ENCODE measurements around the gene CHMP1B. TPM values are rescaled to one million over a fixed set of nuclear protein-coding genes. Genes with fewer than 3 reads are reported as not detected.

The CHMP1B gene
- total and polyA plus RNA-seq, 9 of the 15 experiments (the other 6 are each of a cell fraction or from before 2014, with no cell fraction given) = 12.3 to 29.9 (median 19.0) TPM

Other genes starting within 250 kb of the CHMP1B start
- not detected in 2 replicates for gene SLC35G4, start 241.8 kb upstream of the CHMP1B start, total RNA-seq (2014; rRNA removed)
- not detected in 2 replicates for gene SLC35G4, start 241.8 kb upstream of the CHMP1B start, total RNA-seq (2014; rRNA removed; fragmentation: Illumina TruSeq; extraction: Trizol)
- not detected in 2 replicates for gene SLC35G4, start 241.8 kb upstream of the CHMP1B start, total RNA-seq (2015; rRNA removed; fragmentation: Illumina TruSeq; extraction: Trizol)
- gene SLC35G4, start 241.8 kb upstream of the CHMP1B start, total RNA-seq (2021) = not detected in 2 replicates
- gene SLC35G4, start 241.8 kb upstream of the CHMP1B start, polyA plus RNA-seq (2011; rRNA removed) = not detected in 2 replicates
- not detected in 2 replicates for gene SLC35G4, start 241.8 kb upstream of the CHMP1B start, polyA plus RNA-seq (2014; fragmentation: Illumina TruSeq; extraction: Trizol)
- gene SLC35G4, start 241.8 kb upstream of the CHMP1B start, polyA plus RNA-seq (2014; fragmentation: Nextera tagmentation; extraction: Ambion mirVana) = not detected
- gene SLC35G4, start 241.8 kb upstream of the CHMP1B start, polyA plus RNA-seq (2014; rRNA removed) = not detected in 2 replicates
- not detected in 2 replicates for gene GNAL, start 162.1 kb upstream of the CHMP1B start, total RNA-seq (2014; rRNA removed)
- under 0.01 TPM in 1 of 2 replicates, not detected in the other for gene GNAL, start 162.1 kb upstream of the CHMP1B start, total RNA-seq (2014; rRNA removed; fragmentation: Illumina TruSeq; extraction: Trizol)
- gene GNAL, start 162.1 kb upstream of the CHMP1B start, total RNA-seq (2015; rRNA removed; fragmentation: Illumina TruSeq; extraction: Trizol) = not detected in 2 replicates
- 0.04 TPM in 1 of 2 replicates, not detected in the other for gene GNAL, start 162.1 kb upstream of the CHMP1B start, total RNA-seq (2021)
- 0.01 and 0.10 TPM in 2 replicates for gene GNAL, start 162.1 kb upstream of the CHMP1B start, polyA plus RNA-seq (2011; rRNA removed)
- not detected in 2 replicates for gene GNAL, start 162.1 kb upstream of the CHMP1B start, polyA plus RNA-seq (2014; fragmentation: Illumina TruSeq; extraction: Trizol)
- gene GNAL, start 162.1 kb upstream of the CHMP1B start, polyA plus RNA-seq (2014; fragmentation: Nextera tagmentation; extraction: Ambion mirVana) = under 1 TPM; 0.01 TPM
- gene GNAL, start 162.1 kb upstream of the CHMP1B start, polyA plus RNA-seq (2014; rRNA removed) = not detected in 2 replicates
- gene MPPE1, start 56.9 kb downstream of the CHMP1B start, total RNA-seq (2014; rRNA removed) = 11.2 and 12.8 TPM in 2 replicates
- gene MPPE1, start 56.9 kb downstream of the CHMP1B start, total RNA-seq (2014; rRNA removed; fragmentation: Illumina TruSeq; extraction: Trizol) = 12.8 and 14.7 TPM in 2 replicates
- gene MPPE1, start 56.9 kb downstream of the CHMP1B start, total RNA-seq (2015; rRNA removed; fragmentation: Illumina TruSeq; extraction: Trizol) = 10.7 and 11.7 TPM in 2 replicates
- 14.2 and 17.4 TPM in 2 replicates for gene MPPE1, start 56.9 kb downstream of the CHMP1B start, total RNA-seq (2021)
- 18.2 and 19.2 TPM in 2 replicates for gene MPPE1, start 56.9 kb downstream of the CHMP1B start, polyA plus RNA-seq (2011; rRNA removed)
- 11.0 and 12.8 TPM in 2 replicates for gene MPPE1, start 56.9 kb downstream of the CHMP1B start, polyA plus RNA-seq (2014; fragmentation: Illumina TruSeq; extraction: Trizol)
- gene MPPE1, start 56.9 kb downstream of the CHMP1B start, polyA plus RNA-seq (2014; fragmentation: Nextera tagmentation; extraction: Ambion mirVana) = 10 to 100 TPM; 13.3 to 13.4 TPM
- gene MPPE1, start 56.9 kb downstream of the CHMP1B start, polyA plus RNA-seq (2014; rRNA removed) = 12.8 and 19.5 TPM in 2 replicates
- gene IMPA2, start 130.1 kb downstream of the CHMP1B start, total RNA-seq (2014; rRNA removed) = 8.3 and 10.2 TPM in 2 replicates
- 4.3 and 5.8 TPM in 2 replicates for gene IMPA2, start 130.1 kb downstream of the CHMP1B start, total RNA-seq (2014; rRNA removed; fragmentation: Illumina TruSeq; extraction: Trizol)
- 5.2 and 5.7 TPM in 2 replicates for gene IMPA2, start 130.1 kb downstream of the CHMP1B start, total RNA-seq (2015; rRNA removed; fragmentation: Illumina TruSeq; extraction: Trizol)
- gene IMPA2, start 130.1 kb downstream of the CHMP1B start, total RNA-seq (2021) = 11.3 and 13.2 TPM in 2 replicates
- gene IMPA2, start 130.1 kb downstream of the CHMP1B start, polyA plus RNA-seq (2011; rRNA removed) = 3.4 and 3.5 TPM in 2 replicates
- gene IMPA2, start 130.1 kb downstream of the CHMP1B start, polyA plus RNA-seq (2014; fragmentation: Illumina TruSeq; extraction: Trizol) = 7.1 and 8.7 TPM in 2 replicates
- gene IMPA2, start 130.1 kb downstream of the CHMP1B start, polyA plus RNA-seq (2014; fragmentation: Nextera tagmentation; extraction: Ambion mirVana) = under 1 TPM; 0.62 to 0.98 TPM
- 3.9 and 10.6 TPM in 2 replicates for gene IMPA2, start 130.1 kb downstream of the CHMP1B start, polyA plus RNA-seq (2014; rRNA removed)
- 0.33 and 0.45 TPM in 2 replicates for gene ANKRD62, start 242.4 kb downstream of the CHMP1B start, total RNA-seq (2014; rRNA removed)
- gene ANKRD62, start 242.4 kb downstream of the CHMP1B start, total RNA-seq (2014; rRNA removed; fragmentation: Illumina TruSeq; extraction: Trizol) = 0.96 and 1.1 TPM in 2 replicates
- 0.83 and 1.1 TPM in 2 replicates for gene ANKRD62, start 242.4 kb downstream of the CHMP1B start, total RNA-seq (2015; rRNA removed; fragmentation: Illumina TruSeq; extraction: Trizol)
- 0.44 and 0.69 TPM in 2 replicates for gene ANKRD62, start 242.4 kb downstream of the CHMP1B start, total RNA-seq (2021)
- gene ANKRD62, start 242.4 kb downstream of the CHMP1B start, polyA plus RNA-seq (2011; rRNA removed) = not detected in 2 replicates
- 0.18 and 0.31 TPM in 2 replicates for gene ANKRD62, start 242.4 kb downstream of the CHMP1B start, polyA plus RNA-seq (2014; fragmentation: Illumina TruSeq; extraction: Trizol)
- under 1 TPM; 0.28 to 0.48 TPM for gene ANKRD62, start 242.4 kb downstream of the CHMP1B start, polyA plus RNA-seq (2014; fragmentation: Nextera tagmentation; extraction: Ambion mirVana)
- gene ANKRD62, start 242.4 kb downstream of the CHMP1B start, polyA plus RNA-seq (2014; rRNA removed) = 0.16 and 0.89 TPM in 2 replicates